ENCODE results near the gene TCF12.
A peak's percentile ranks its signal among the peaks of the same experiment; 100 is the strongest.
"Not testable (repeated sequence)": the region's sequence is repeated elsewhere in the genome, so short reads cannot be mapped to it uniquely, and the experiment has no call there.

Gene TCF12

DNA sequence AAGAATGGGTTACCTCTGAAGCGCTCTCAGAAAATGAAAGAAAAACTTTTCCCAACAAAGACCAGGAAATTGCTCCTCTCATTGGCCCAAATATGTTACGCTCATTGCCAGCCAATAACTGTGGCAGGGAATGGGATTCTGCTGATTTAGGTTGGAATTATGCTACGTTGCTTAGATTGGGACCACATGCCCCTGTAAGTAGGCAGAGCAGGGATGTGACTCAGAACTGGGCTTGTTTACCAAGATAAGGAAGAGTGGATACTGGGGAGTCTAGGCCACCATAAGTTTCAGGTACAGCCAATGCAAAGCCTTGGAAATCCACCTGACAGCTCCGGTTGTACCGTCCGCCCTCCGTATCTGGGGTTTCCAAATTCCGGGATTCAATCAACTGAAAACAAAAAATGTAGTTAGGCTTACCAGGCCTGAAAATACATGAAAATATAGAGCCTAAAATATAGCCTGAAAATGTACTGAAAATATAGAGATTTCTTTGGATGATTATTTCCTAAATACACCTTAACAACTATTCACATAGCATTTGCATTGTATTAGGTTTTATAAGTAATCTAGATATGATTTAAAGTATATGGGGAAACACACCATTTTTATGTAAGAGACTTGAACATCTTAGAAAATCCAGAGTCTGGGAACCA is 1.5 kb upstream of the TCF12 start:
- no peak for DNase-seq

DNA sequence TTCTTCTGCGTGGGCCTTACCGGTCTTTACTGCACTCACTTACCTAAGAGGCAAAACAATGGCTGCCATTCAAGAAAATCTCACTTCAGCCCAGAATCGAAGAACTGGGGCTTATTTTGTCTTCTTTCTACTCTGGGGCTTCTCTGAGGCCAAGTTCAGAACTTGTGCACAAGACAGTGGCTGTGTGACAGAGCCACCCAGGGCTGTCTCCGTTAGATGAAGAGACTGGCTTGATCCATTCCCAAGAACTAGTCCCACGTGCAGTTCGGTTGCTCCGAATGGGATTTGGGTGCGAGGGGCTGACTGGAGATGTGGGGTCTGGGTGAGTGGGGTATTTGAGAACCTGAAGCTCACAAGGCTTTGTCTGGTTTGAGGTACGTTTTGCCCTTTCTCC is 795 bp upstream of the TCF12 start:
- no peak for DNase-seq

DNA sequence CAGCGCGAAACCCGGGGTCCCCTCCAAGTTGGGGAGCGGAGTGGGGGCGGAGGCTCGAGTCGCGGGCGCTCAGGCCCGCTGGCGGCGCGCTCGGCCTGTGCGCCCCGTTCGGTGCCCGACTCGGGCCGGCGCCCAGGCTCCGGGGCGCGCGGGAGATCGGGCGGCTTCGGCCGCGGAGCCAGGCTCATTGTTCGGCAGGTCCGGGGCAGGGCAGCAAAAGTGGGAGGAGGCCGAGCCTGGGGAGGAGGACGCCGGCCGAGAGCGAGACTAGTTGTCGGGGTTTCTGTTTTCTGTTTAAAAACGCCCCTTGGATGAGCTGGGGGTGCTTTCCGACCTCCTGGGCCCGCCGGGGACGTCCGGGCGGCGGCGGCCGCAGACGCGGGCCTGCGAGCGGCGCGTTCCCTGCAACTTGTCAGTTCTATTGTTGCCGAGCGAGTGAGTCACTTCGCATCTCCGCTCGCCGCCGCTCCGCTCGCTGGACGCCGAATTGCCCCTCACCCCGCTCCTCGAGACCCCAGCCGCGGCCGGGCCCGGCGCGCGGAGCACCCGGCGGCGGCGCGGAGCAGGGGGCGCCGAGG is 676 bp downstream of the TCF12 start:
- DNase-seq = peak; percentile 61 to 63

DNA sequence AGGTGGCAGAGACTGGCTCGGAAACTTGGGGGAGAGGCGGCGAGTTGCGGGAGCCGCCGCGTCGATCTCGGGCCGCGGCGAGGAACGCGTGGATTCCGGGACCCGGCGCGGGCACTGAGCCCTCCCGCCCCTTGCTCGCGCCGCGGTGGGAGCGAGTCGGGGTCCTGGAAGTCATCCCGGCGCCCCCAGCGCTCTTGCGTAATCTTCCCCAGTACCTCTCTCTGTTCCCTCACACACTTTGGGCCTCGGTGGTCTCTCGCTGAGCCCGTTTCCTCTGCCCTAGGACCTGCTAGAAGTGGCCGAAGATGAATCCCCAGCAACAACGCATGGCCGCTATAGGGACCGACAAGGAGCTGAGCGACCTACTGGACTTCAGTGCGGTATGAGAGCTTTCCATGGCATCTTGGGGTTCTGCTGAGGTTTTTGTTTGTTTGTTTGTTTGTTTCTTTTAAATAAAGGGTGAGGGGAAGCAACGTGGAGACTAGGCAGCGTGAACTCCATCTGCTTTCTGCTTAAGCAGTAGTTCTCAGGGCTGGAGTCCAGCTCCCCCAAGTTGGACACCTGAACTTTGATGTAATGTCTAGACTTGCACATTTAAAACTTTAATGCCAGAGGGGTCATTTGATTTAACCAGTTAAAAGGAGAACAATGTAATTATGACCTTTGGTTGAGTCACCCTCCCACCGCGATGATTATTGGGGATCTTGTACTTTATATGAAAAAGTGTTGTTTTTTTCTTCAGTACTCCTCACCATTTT is 1.3 kb downstream of the TCF12 start:
- peak; percentile 31 for DNase-seq

DNA sequence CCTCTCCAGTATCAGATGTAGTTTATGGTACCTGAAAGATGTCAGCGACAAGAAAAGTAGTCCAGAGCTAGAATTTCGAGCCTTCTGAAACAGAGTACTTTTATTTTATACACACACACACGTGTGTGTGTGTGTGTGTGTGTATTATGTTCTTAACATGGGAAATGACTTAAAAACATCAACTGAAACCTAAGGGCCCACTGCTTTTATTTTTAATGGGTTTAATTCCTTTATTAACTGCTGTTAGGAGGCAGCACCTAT is 1.9 kb downstream of the TCF12 start:
- DNase-seq = no peak

DNA sequence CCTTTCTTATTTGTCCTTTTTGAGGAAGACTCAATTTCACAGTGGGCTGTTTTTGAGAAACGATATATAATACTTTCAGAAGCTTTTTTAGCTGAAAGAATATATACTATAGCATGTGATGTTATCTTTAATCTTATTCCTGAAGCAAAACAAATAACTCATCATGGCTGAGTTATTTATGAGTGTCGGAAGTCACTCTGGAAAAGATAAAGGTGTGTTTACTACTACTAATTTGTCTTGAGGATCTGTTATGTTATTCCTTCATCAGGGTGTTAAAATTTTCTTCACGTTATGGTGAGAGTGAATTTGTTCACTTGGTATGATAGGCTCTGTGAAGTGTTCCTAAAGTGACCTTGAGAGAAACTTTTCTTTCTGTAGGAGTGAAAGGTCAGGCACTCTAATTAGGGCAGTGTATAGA is 4.7 kb downstream of the TCF12 start:
- DNase-seq = no peak

DNA sequence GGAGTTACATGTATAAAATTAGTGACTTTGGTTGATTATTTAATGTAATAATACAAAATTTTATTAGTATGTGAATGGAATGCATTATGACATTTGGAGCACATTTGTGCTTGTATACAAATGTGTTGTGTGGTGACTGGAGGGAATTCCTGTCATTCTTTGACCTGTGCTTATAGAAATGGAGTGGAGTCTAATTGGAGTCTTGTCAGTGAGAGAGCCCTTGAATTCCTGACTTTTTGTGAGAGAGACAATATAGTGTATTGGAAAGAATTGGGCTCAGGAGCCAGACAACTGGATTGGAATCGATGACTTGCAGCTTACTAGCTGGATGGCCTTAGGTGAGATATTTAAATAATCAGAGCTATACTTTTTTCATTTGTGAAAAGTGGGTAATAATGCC is 9.4 kb downstream of the TCF12 start:
- DNase-seq = no peak

DNA sequence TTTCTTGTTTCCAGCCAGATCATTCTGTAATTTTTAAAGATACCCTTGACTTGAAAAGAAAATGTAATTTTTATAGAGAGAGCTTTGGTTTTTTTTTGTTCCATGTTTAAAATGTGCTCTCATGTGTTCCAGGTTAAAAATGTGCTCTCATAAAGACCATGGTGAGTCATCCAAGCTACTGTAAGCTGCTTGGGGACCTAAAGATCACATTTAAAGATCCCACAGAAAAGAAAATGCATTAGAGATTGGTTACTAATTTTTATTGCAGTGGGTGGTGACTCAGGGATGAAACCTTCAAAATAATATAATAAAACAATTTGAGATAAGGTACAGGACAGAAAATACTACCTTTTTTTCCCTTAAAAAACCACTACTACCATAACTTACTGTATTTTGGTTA is 11.0 kb downstream of the TCF12 start:
- DNase-seq = no peak

DNA sequence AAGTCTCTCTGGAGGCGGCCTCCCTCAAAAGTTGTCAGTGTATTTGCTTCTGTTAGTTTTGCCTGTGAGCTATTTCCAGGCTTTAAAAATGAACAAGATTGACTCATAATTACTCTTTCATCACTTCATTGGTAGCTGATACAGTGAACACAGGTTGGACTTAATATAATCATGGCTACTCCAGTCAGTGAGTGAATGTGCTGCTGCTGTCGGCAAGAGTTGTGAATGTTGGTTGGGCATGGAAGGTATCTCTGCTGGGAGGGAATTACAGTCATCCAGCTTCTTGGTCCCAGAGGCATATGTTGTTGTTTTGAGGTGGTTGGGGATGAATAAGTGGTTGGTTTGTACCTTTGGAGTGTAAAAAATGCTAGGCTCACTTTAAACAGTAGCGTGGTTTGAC is 11.5 kb downstream of the TCF12 start:
- DNase-seq = no peak

DNA sequence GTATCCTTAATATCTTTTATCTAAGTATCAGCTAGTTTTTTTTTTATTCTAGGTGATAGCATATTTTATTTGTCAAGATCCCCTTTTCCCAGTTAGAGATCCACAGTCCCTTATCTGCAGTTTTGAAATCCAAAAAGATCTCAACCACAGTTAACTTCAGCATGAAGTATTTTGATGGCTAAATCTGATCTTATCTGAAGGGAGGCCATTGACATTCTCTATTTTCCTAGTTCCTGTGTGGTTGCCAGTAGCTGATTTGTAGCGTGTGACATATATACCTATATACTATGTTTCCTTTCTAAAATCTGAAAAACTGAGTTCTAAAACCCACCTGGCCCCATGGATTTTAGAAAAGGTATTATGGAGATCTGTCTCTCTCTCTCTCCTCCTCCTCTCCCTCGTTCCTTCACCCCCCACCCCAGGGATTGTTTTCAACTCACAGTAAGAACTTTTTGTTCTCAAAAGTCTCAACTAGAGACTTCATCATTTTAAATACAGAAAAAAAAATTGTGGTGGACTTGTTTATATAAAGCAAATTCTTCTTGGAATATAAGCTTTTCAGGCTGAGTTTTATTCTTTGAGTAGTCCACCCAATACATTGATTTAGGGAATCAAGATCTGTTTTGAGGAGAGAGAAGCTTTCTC is 12.3 kb downstream of the TCF12 start:
- no peak for DNase-seq

DNA sequence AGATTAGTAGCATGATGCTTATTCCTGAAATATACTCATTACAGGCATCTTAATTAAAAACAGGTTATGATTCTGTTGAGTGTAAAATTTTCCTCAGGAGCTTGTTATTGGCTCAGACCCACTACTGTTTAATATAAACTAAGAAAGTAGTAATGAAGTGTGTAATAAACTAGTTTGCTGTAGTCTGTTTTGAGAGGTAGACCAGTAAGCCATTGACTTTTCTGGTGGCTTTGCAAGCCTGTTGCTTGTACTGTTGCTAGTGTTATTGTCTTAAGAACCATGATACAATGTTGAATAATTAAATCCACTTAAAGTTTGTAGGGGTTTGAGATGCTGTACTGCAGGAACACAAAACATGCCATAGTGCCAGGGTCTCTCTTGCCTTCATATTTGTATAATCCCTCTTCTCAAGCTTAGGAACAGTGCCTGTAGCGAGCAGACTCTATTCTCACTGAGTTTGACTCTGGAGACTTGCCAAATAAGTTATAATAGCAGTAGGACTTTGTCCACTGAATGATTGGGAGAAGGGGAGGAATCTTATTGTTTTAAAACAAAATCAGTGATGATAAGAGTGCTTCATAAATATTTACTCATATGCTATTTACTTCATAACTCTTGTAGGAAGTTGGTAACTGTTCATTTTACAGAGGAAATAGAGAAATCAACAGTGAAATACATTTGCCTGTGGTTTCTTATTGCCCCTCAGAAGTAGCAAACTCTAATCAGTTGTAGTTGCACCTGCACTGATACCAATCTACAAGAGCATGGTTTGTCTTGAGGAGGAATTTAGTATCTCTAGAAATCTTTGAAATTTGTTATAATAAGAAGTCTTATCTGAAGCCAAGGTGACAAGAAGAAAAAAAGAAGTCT is 13.4 kb downstream of the TCF12 start:
- no peak for DNase-seq

DNA sequence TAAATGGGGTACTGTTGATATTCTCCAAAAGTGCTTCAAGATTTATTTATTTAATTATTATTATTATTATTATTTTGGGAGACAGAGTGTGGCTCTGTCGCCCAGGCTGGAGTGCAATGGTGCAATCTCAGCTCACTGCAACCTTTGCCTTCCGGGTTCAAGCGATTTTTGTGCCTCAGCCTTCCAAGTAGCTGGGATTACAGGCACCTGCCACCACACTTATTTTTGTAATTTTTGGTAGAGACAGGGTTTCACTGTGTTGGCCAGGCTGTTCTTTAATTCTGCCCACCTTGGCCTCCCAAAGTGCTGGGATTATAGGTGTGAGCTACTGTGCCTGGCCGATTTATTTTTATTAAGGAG is 14.0 kb downstream of the TCF12 start:
- DNase-seq = not testable (repeated sequence)

DNA sequence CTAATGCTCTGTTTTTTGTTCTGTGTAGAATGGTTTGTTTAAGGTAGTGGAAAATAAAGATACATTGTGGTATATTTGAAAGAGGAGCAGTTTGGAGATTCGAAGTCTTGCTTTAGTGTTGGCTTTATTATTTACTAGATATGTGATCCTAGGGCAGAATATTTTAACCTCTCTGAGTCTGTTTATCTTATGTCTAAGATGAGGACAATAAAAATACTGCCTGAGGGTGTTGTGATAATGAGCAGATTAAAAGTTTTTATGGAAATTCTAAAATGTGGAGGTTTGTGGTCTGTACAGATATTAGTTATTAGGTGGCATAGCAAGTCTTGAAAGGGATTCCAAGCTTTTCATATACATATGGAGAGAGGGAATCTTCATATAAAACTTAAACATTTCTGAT is 15.0 kb downstream of the TCF12 start:
- no peak for DNase-seq

DNA sequence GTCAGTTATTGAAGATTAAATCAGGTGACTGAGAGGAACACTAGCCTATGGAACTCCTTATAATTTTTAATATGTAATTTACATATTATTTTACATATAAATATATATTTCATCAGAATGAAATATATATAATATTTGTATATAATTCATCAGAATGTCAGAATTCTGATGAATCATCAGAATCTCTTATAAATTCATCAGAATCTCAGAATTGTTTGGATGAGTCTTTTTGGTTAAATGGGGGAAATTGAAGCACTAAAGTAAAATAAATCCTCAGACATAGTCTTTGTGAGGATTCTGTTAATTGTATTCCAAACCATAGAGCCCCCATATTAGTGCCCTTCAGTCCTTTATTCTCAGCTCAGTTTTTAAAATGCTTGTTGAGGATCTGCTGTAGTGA is 15.4 kb downstream of the TCF12 start:
- no peak for DNase-seq

DNA sequence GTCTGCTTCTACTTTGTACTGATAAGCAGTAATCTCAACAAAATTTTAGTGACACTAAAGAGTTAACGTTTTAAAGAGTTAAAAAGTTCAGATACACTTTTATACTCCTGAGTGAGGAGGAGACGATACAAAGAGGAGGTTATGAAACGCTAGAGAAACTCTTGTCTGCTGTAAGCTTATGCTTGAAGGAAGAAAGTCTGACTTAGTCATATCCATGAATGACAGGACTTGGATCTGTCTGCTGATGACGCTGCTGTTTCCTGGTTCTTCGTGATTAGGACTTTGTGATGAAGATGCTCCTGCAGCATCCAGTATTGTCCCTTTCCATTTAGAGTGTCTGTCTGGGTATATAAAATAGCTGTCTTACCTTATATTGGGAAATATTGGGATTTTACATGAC is 15.8 kb downstream of the TCF12 start:
- no peak for DNase-seq

DNA sequence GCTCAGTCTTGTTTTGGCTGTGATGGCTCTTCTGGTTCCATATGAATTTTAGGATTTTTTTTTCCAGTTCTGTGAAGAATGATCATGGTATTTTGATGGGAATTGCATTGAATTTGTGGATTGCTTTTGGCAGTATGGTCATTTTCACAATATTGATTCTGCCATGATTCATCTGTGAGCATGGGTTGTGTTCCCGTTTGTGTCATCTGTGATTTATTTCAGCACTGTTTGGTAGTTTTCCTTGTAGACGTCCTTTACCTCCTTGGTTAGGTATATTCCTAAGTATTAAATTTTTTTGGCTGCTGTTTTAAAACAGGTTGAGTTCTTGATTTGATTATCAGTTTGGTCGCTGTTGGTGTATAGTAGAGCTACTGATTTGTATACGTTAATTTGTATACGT is 18.5 kb downstream of the TCF12 start:
- no peak for DNase-seq

DNA sequence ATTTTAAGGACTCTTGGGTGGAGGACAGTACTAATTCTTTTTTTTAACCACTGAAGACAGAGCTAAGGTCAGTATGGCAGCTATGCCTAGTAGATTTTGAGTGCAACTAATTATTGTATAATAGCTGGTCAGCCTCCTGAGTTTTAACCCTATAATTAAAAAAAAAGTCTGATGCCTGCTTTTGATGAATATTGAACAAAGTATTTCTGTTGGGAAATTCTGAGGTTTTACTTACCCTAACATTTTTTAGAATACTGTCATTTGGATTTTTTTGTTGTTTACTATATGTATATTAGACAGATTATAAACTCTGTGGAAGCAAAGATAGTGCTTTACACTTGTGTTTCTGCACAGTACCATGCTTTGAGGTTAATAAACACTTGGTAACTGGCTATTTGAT is 20.8 kb downstream of the TCF12 start:
- DNase-seq = no peak

DNA sequence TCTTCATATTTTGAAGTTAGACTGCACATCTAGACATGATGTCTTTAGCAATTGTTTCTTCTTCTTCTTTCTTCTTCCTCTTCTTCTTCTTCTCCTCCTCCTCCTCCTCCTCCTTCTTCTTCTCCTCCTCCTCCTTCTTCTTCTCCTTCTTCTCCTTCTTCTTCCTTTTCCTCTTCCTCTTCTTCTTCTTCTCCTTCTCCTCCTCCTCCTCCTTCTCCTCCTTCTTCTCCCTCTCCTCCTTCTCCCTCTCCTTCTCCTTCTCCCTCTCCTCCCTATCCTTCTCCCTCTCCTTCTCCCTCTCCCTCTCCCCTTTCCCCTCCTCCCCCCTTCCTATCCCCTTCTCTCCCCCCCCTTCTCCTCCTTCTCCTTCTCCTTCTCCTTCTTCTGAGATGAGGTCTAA is 21.9 kb downstream of the TCF12 start:
- DNase-seq = no peak

DNA sequence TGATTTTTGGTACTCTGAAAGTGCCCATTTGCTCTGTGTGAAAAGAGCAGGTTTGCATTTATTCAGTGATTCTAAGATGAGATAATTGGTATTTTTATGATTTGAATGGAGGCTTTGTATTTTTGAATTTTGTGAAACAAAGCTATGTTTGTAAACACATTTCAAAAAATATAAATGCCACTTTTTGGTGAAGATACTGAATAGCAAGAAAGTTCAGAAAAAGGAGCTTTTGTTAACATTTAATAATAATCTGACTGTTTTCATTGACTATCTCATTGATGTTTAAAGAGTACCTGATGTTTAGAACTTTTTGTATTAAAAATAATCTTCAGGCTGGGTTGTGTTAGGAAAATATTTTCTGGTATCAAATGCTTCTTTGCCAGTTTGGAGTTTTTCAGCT is 23.7 kb downstream of the TCF12 start:
- DNase-seq = no peak

DNA sequence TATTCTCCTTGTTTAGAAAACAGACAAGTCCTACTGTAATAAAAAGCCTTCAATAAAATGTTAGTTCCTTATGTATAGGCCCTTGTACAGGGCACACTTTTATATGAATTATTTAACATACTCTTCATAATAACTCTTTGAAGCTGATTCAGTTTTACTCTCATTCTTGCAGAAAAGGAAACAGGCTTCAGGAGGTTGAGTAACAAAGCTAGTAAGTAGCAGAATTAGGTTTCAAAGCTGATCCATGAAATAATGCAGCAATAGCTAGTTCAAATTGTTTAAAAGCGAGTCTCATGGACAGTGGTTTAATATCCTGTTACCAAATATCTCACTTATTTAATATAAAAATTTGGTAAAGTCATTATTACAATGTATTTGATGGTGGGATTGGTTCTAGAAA is 25.0 kb downstream of the TCF12 start:
- no peak for DNase-seq

DNA sequence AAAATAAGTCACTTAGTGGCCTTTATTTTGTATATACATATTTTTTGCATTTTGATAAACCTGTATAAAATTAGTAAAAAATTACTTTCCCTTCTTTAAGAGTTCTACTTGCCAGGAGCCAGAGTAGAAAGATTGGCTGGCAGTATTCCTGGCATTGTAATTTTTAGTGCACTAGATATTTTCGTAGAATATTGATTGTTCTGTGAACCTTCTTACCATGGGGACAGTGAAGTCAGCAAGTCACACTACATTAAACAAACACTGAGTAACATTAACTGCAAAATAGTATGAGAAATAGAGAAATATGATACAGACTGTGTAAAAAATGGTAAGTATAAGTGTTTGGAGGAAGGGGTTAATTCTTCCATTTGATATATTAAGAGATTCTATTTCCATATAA is 26.0 kb downstream of the TCF12 start:
- no peak for DNase-seq

DNA sequence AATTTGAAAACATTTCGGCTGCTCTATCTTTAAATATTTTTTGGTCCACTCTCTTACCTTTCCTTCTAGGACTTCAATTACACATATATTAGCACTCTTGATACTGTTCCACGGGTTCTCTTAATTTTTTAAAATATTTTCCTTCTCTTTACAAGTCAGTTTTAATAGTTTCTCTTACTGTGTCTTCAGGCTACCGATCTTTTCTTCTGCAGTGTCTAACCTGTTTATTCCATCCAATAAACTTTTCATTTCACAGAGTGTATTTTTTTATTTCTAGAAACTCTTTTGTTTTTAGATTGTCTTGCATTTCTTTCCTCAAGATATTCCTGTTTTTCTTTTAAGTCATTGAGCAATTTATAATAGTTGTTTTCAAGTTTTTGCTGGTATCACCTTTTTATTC is 27.7 kb downstream of the TCF12 start:
- no peak for DNase-seq

DNA sequence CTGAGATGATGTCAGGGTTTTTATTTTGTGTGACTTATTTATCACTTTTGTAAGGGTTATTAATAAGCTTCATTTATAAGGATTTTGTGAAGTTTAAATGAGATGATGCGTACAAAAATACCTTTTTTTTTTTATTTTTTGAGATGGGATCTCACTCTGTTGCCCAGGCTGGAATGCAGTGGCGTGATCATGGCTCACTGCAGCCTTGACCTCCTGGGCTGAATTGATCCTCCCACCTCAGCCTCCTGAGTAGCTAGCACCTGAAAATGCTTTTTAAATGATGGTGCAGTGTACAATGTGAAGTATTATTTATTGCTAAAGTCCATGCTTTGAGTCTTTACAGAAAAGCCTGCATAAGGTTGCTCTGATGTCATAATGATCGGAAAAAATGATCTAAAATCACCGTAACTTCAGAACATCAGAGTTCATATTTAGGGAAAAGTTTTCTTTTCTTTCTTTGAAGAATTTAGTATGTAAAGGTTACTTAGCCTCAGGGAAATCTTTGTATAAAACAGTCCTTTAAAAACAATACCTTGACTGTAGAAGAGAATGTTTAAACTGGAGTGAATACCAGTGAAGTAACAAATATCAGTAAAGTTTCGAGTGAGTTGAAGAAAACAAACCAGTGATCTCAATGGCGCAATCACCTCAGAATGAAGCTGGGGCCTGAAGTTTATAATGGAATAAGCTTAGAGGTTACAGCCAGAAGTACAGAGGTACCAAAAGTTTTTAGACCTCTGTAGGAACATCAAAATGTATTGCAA is 29.7 kb downstream of the TCF12 start:
- no peak for DNase-seq

All from stimulated activated CD4-positive, alpha-beta T cell treated with anti-CD3 and anti-CD28 coated beads, Interleukin-2, amount 100 ng/mL, for 24 hours (primary cell).